GM18498 (cell line): ENCODE measurements around the gene GPX6.
A peak's percentile ranks its signal among the peaks of the same experiment; 100 is the strongest.
"Not testable (repeated sequence)": the region's sequence is repeated elsewhere in the genome, so short reads cannot be mapped to it uniquely, and the experiment has no call there.

Source experiments
- ATAC-seq: cut with Tn5 transposase; IDR thresholded peaks from one replicate; pipeline ENCODE4 v1.9.1; 2021; ENCODE audit warnings: mild to moderate bottlenecking, moderate library complexity; ENCODE audit not compliant: unreplicated experiment

The GPX6 gene

GRCh38 chr6:28525496-28526039 lies 10.0 kb upstream of the GPX6 start, which contains the start of gene GPX5:
Gene GPX5 (plus strand): TSS chr6:28525881. CDS start chr6:28526014, 133 bp downstream.
- ATAC-seq = no peak

GRCh38 chr6:28523241-28523622 lies 7.6 kb upstream of the GPX6 start:
- no peak for ATAC-seq

DNA sequence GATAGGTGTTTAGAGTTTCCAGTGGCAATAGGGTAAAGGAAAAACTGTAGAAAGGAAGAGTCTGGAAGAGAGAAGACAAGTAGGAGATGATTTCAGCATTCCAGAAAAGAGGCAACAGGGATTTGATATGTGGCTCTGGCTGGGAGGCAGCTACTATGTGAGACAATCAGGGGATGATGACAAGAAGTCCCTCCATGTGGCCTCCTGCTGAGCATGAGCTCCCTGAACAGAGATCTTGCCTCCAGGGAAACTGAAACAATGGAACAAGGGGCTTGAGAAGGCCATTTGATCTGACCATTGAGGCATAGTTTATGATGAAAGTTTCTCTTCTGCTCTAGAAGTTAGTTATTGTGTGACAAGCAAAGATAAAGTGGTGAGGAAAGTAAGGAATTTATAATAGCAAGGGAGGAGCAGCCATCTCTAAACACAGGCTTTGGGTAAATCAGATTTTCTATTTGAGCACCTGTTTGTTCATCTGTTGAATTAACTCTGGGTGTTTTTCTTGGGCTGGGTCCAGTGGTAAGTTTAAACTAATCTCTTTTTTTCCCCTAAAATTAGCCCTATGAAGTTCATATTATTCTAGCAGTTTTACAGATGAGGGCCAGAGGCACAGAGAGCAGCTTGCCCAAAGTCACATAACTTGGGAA lies 7.1 kb upstream of the GPX6 start:
- no peak for ATAC-seq

- no peak for ATAC-seq
Observed at GRCh38 chr6:28517964-28518363, 2.4 kb upstream of the GPX6 start.

GRCh38 chr6:28512387-28512786 lies 3.2 kb downstream of the GPX6 start:
- ATAC-seq = not testable (repeated sequence)

DNA sequence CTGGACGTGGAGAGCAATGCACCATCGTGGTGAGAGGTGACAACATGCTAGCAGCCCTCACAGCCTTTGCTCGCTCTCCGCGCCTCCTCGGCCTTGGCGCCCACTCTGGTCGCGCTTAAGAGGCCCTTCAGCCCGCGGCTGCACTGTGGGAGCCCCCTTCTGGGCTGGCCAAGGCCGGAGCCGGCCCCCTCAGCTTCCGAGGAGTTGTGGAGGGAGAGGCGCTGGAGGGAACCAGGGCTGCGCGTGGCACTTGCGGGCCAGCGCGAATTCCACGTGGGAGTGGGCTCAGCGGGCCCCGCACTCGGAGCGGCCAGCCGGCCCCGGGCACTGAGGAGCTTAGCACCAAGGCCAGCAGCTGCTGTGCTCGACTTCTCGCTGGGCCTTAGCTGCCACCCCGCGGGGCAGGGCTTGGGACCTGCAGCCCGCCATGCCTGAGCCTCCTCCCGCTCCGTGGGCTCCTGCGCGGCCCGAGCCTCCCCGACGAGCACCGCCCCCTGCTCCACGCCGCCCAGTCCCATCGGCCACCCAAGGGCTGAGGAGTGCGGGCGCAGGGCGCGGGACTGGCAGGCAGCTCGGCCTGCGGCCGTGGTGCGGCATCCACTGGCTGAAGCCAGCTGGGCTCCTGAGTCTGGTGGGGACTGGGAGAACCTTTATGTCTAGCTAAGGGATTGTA lies 3.8 kb downstream of the GPX6 start:
- no peak for ATAC-seq

- ATAC-seq = no peak
Observed at GRCh38 chr6:28506807-28507475, 8.7 kb downstream of the GPX6 start.

DNA sequence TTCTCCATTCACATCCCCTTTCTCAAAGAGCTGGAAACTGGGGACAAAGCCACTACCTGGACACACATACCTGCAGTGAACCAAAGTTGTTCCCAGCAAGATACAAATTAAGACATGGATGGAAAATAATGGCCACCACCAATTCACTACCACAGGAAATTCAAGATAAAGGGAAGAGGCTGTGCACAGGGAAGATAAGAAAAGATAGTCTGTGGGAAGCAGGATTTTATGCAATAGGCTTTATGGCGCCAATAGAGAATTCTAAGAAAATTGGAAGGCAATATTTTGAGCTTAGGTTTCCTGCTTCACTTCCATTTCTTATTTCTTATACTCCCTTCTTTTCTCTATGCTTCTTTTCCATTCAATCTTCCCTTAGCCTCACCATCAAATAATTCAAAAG lies 9.9 kb downstream of the GPX6 start:
- ATAC-seq = no peak

- ATAC-seq = not testable (repeated sequence)
Observed at GRCh38 chr6:28502709-28503305, 12.8 kb downstream of the GPX6 start.

DNA sequence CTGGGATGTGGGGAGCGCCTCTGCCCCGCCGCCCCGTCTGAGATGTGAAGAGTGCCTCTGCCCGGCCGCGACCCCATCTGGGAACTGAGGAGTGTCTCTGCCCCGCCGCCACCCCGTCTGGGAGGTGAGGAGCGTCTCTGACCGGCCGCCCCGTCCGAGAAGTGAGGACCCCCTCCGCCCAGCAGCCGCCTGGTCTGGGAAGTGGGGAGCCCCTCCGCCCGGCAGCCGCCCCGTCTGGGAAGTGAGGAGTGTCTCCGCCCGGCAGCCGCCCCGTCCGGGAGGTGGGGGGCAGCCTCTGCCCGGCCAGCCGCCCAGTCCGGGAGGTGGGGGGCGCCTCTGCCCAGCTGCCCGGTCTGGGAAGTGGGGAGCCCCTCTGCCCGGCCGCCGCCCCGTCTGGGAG lies 13.5 kb downstream of the GPX6 start:
- not testable (repeated sequence) for ATAC-seq

DNA sequence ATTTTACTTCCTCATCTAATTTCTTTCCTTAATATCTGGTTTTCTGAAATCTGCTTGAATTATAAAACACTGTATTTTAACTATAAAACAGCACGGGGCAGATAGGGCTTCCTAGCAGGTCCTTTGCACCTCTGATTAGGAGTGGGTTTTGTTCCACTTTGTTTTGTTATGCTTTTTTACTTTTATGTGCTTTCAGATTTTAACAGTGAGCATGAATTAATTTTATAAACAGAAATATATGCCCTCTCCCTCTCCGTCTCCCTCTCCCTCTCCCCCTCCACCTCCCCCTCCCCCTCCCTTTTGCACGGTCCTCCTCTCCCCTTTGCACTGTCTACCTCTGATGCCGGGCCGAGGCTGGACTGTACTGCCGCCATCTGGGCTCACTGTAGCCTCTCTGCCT lies 14.3 kb downstream of the GPX6 start:
- ATAC-seq = no peak

GRCh38 chr6:28497893-28498292 lies 17.7 kb downstream of the GPX6 start:
- no peak for ATAC-seq

GRCh38 chr6:28497306-28497705 lies 18.3 kb downstream of the GPX6 start:
- ATAC-seq = no peak

- ATAC-seq = no peak
Observed at GRCh38 chr6:28496099-28496779, 19.4 kb downstream of the GPX6 start.

DNA sequence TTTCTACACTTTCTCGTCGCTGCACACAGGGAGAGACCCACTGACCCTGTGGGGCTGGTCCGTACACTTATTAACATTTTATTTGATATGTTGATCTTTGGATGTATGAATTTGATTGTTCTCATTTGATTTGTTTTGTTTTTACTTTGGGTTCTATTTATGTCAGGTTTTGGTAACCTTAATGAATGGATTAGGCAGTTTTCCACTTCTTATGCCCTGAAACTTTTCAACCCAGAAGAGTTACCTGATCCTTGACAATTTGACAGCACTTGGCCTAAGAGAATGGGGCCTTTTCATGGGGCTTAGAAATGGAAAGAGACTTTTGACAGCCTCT lies 23.6 kb downstream of the GPX6 start:
- ATAC-seq = no peak

- no peak for ATAC-seq
Observed at GRCh38 chr6:28490205-28490890, 25.2 kb downstream of the GPX6 start.

GRCh38 chr6:28489366-28490204 lies 26.0 kb downstream of the GPX6 start:
- peak; percentile 73 for ATAC-seq

GRCh38 chr6:28488916-28489365 lies 26.7 kb downstream of the GPX6 start:
- no peak for ATAC-seq

GRCh38 chr6:28486988-28487742 lies 28.4 kb downstream of the GPX6 start:
- ATAC-seq = no peak
